Left ventricle myocardium inferior (tissue), 1 donor: Measurements from ENCODE around the gene ST6GALNAC3. TPM values are rescaled to one million over a fixed set of nuclear protein-coding genes. Genes with fewer than 3 reads are reported as not detected.
"Not testable (repeated sequence)": the region's sequence is repeated elsewhere in the genome, so short reads cannot be mapped to it uniquely, and the experiment has no call there.

Source experiments
- DNase-seq: peaks from one replicate; pipeline ENCODE4 v3.0.0-alpha.2; 2020
- H3K27ac ChIP-seq: fragments of 200-600 bp; replicated peaks from 2 replicates; pipeline ENCODE4 v1.8.0; 2021
- H3K27me3 ChIP-seq: fragments of 200-600 bp; 2 replicates; pipeline ENCODE4 v1.8.0; 2021; ENCODE audit warnings: low read depth
- H3K36me3 ChIP-seq: fragments of 200-600 bp; 2 replicates; pipeline ENCODE4 v1.8.0; 2021
- H3K4me1 ChIP-seq: fragments of 200-600 bp; 2 replicates; pipeline ENCODE4 v1.8.0; 2021
- H3K4me3 ChIP-seq: fragments of 200-600 bp; 2 replicates; pipeline ENCODE4 v1.8.0; 2021; ENCODE audit warnings: mild to moderate bottlenecking, moderate library complexity
- H3K9me3 ChIP-seq: fragments of 200-600 bp; replicated peaks from 2 replicates; pipeline ENCODE4 v1.8.0; 2021
- CTCF ChIP-seq: fragments of 200-600 bp; IDR thresholded peaks from 2 replicates; pipeline ENCODE4 v1.8.0; 2021; ENCODE audit warnings: antibody characterized with exemption, mild to moderate bottlenecking, borderline replicate concordance
- intact Hi-C: fragments of 100-400 bp; cut with micrococcal nuclease; formaldehyde crosslinking; loops from one replicate; pipeline ENCODE4 v1.11.0; 2022
- total RNA-seq: library from RNA; stranded (reverse); fragmentation: NEBNext Ultra II Directional; extraction: Animal tissue kit (Norgen Biotek cat#: 25700); gene quantifications from one replicate; pipeline ENCODE4 v1.2.1, GENCODE V29; 2021
- donor health status: DM: no; HTN: yes; CAD: no; lungs with severe emphysema.

Gene ST6GALNAC3
- total RNA-seq, 1 donor from 2014 or later: 4.5 TPM

GRCh38 chr1:76635784-76636183 lies 561.2 kb downstream of the ST6GALNAC3 start:
- no peak overlapping the region for H3K27ac ChIP-seq
- H3K27me3 ChIP-seq: no peaks in the 10 kb centered on the region
- DNase-seq: no peak
- no peak overlapping the region for H3K4me3 ChIP-seq
- intact Hi-C loops: no loop called here
- H3K4me1 ChIP-seq: no peaks in the 10 kb centered on the region
- no peak for TF ChIP-seq CTCF
- no peaks in the 10 kb centered on the region for H3K36me3 ChIP-seq
- H3K9me3 ChIP-seq: no peaks in the 10 kb centered on the region

GRCh38 chr1:76639181-76639580 lies 564.6 kb downstream of the ST6GALNAC3 start:
- no peaks in the 10 kb centered on the region for H3K36me3 ChIP-seq
- no peak for DNase-seq
- intact Hi-C loops: no loop called here
- H3K4me3 ChIP-seq: no peak overlapping the region
- no peaks in the 10 kb centered on the region for H3K4me1 ChIP-seq
- H3K27me3 ChIP-seq: no peaks in the 10 kb centered on the region
- no peak for TF ChIP-seq CTCF
- H3K9me3 ChIP-seq: no peaks in the 10 kb centered on the region
- H3K27ac ChIP-seq: no peak overlapping the region

GRCh38 chr1:76640092-76640491 lies 565.5 kb downstream of the ST6GALNAC3 start:
- H3K4me1 ChIP-seq: no peaks in the 10 kb centered on the region
- H3K4me3 ChIP-seq: no peak overlapping the region
- intact Hi-C loops: no loop called here
- no peaks in the 10 kb centered on the region for H3K9me3 ChIP-seq
- no peak for DNase-seq
- no peak overlapping the region for H3K27ac ChIP-seq
- H3K27me3 ChIP-seq: no peaks in the 10 kb centered on the region
- TF ChIP-seq CTCF: no peak
- H3K36me3 ChIP-seq: no peaks in the 10 kb centered on the region

GRCh38 chr1:76640723-76641122 lies 566.2 kb downstream of the ST6GALNAC3 start:
- Histone ChIP-seq H3K9me3 (no peaks in the 10 kb centered on the region), H3K36me3 (no peaks in the 10 kb centered on the region), H3K27me3 (no peaks in the 10 kb centered on the region), H3K27ac (no peak overlapping the region), H3K4me3 (no peak overlapping the region), H3K4me1 (no peaks in the 10 kb centered on the region)
- intact Hi-C loops: no loop called here
- TF ChIP-seq CTCF: no peak
- no peak for DNase-seq

DNA sequence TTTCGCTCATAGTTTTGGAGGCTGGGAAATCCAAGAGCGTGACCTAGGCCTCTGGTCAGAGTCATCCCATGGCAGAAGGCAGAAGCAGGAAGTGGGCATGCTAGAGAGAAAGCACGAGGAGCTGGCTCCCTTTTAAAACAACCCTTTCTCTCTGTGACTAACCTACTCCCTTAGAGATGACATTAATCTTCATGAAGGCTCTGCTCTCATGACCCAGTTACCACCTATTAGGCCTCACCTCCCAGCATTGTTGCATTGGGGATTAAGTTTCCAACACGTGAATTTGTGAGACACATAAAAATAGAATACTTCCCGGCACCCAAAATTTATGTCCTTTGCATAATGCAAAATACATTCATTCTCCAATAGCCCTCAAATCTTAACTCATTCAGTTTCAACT lies 569.6 kb downstream of the ST6GALNAC3 start:
- intact Hi-C loops: no loop called here
- no peak for TF ChIP-seq CTCF
- Histone ChIP-seq H3K27me3 (no peaks in the 10 kb centered on the region), H3K36me3 (no peaks in the 10 kb centered on the region), H3K27ac (no peak overlapping the region), H3K4me3 (no peak overlapping the region), H3K9me3 (no peaks in the 10 kb centered on the region), H3K4me1 (no peaks in the 10 kb centered on the region)
- DNase-seq: no peak

DNA sequence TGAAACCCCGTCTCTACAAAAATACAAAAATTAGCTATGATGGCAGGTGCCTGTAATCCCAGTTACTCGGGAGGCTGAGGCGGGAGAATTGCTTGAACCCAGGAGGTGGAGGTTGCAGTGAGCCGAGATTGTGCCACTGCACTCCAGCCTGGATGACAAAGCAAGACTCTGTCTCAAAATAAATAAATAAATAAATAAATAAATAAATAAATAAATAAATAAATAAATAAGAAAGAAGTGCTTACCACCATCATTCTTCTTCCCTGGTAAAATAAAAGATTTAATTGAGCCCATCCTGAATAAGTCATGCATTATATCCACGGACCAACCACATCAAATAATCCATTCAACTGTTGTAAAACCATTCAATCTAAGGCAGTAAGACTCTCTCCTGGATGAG lies 578.3 kb downstream of the ST6GALNAC3 start:
- H3K27me3 ChIP-seq, H3K36me3 ChIP-seq, H3K27ac ChIP-seq, intact Hi-C loops, H3K4me1 ChIP-seq, DNase-seq, H3K4me3 ChIP-seq: not testable (repeated sequence)
- H3K9me3 ChIP-seq: peaks cover 26% of the 10 kb centered on the region
